VCaP (cell line): ENCODE measurements around the gene ZNF526.

Experiments used
- H3K27ac ChIP-seq: fragments of 450-650 bp; 2 replicates; pipeline ENCODE4 v1.5.1; 2017
- CTCF ChIP-seq: fragments of 450-650 bp; conservative IDR thresholded peaks from 2 replicates; pipeline ENCODE4 v1.5.1; 2017; ENCODE audit warnings: mild to moderate bottlenecking, moderate library complexity

The ZNF526 gene

DNA sequence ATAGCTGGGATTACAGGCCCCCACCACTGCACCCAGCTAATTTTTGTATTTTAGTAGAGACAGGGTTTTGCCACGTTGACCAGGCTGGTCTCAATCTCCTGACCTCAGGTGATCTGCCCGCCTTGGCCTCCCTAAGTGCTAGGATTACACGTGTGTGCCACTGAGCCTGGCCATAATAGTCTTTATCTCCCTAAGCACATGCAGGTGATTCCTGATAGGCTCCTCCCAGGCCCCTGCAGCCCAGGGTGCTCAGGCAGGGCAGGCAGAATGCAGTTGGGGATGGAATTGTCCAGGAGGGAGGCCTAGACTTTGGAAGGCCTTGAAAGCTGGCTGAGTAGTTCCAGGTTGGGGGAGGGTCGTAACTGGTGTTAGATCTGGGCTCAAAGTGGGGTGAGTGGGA, 8.5 kb downstream of the ZNF526 start:
- no peak for TF ChIP-seq CTCF
- no peak overlapping the region for H3K27ac ChIP-seq

- no peak for TF ChIP-seq CTCF
- H3K27ac ChIP-seq = no peak overlapping the region
These were observed 9.3 kb downstream of the ZNF526 start for GRCh38 chr19:42229301-42229854.

- TF ChIP-seq CTCF = no peak
- no peak overlapping the region for H3K27ac ChIP-seq
These were observed 9.8 kb downstream of the ZNF526 start for GRCh38 chr19:42229855-42230351.

DNA sequence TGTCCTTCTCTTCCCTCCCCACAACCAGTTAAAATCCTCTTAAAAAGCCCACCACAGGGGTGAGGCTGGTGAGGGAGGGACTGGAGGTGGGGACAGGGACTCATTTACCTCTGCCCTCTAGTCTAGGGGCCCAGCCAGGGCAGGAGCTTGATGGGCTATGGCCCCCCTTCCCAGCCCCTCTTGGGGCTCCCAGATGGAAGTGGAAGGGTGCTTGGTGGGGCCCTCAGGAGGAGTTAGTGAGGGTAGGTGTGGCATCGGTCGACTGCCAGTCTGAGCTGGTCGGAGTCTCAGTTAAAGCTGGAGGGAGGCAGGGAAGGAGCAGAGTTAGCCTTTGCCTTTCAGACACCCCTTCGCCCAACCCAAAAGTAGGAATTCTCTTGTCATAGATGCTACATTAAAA, 10.5 kb downstream of the ZNF526 start:
- no peak overlapping the region for H3K27ac ChIP-seq
- no peak for TF ChIP-seq CTCF

GRCh38 chr19:42232435-42232834, 12.3 kb downstream of the ZNF526 start:
- TF ChIP-seq CTCF = no peak
- H3K27ac ChIP-seq = no peak overlapping the region

DNA sequence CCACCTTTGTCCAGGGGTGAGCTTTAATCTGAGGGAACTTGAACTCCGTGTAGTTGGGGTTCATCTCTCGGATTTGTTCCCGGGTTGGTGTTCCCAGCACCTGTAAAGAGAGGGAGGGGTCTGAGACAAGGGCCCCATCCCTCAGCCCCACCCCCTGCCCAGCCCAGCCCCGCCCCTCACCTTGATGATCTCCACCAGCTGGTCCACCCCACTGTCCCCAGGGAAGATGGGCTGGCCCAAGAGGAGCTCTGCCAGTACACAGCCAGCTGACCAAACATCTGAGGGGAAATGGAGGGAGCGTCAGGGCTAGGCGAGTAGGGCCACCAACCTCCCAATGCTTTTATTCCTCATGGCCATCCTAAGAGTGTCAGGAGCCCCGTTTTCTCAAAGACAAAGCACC, 13.0 kb downstream of the ZNF526 start:
- H3K27ac ChIP-seq = no peak overlapping the region
- TF ChIP-seq CTCF = no peak

GRCh38 chr19:42233678-42234292, 13.7 kb downstream of the ZNF526 start:
- H3K27ac ChIP-seq = no peak overlapping the region
- no peak for TF ChIP-seq CTCF
